Cardiac fibroblast (primary cell): ENCODE measurements around the gene HBZ.

Source experiments
- DNase-seq, 2 donors: peaks; one replicate each; pipeline versions ENCODE4 v3.0.0 to v3.0.0-alpha.2; 2010; ENCODE audit warnings: low read depth in 2 of 2
- H3K4me3 ChIP-seq, 2 donors: replicated peaks in 1 of 2; 1 replicate in 1 of 2; 2 replicates in 1 of 2; pipeline ENCODE4 v1.5.1; 2011; ENCODE audit warnings: low read depth in 2 of 2, low read length in 2 of 2, mild to moderate bottlenecking in 2 of 2, moderate library complexity in 1 of 2
- CTCF ChIP-seq: IDR thresholded peaks from one replicate; pipeline ENCODE4 v1.5.1; 2011; ENCODE audit warnings: low read depth, mild to moderate bottlenecking, low read length, inconsistent platforms

The HBZ gene

GRCh38 chr16:187330-187729 is 34.9 kb downstream of the HBZ start:
- no peak for DNase-seq
- no peak overlapping the region for H3K4me3 ChIP-seq
- no peak for TF ChIP-seq CTCF

DNA sequence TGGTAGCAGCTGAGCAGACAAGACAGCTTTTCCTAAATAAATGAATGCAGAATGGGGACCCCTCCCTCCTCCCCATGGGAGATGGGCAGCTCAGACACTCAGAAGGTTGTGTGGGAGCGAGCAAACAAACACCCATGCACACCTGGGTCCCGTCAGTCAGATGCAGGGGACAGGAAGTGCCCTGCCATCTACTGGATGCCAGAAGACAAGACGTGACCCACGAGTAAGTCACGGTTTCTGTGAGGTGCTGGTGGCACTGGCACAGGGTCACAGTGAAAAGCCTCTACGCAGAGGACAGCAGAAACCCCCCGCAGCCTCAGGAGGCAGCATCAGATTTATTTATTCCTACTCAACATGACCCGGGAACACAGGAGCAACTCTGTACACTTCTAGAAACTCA is 36.2 kb downstream of the HBZ start:
- no peak for TF ChIP-seq CTCF
- H3K4me3 ChIP-seq = no peak overlapping the region
- DNase-seq = no peak

- no peak for TF ChIP-seq CTCF
- no peak for DNase-seq
- no peak overlapping the region for H3K4me3 ChIP-seq
Measured at GRCh38 chr16:189604-190186, 37.3 kb downstream of the HBZ start.

DNA sequence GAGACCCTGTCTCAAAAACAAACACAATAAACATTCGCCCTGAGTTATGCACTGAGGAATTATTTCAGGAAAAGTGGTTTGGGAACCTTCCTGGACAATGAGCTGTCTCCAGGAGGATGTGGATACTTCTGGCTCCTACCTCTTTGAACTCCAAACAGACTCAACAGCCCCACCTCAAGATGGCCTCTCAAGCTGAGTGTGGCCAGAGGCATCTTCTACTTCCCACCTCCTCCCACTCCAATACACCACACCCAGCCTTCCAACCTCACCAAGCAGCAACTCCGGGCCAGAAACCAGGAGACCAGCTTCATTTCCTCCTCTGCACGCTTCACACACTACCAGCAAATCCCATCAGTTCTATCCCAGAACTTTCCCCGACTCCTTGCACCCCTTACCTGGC is 39.4 kb downstream of the HBZ start:
- no peak for DNase-seq
- no peak for TF ChIP-seq CTCF
- no peak overlapping the region for H3K4me3 ChIP-seq

DNA sequence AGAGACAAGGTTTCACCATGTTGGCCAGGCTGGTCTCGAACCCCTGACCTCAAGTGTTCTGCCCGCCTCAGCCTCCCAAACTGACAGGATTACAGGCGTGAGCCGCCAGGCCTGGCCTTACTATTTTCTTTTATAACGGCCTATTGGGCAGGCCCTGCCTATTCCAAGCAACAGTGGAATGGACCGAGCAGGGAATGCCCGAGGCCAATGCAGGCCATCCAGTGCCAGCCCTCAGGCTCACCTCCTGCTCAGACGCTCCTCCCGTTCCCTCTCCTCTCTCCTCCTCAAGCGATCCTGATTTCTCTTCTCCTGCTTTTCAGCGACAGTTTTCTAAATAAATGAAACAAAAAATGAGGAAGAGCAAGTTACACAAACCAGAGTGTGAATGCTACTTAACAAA is 40.2 kb downstream of the HBZ start:
- DNase-seq = no peak
- no peak for TF ChIP-seq CTCF
- H3K4me3 ChIP-seq = no peak overlapping the region

GRCh38 chr16:193441-193840 is 41.0 kb downstream of the HBZ start:
- DNase-seq = no peak

More at GRCh38 chr16:193441-193840, 41.0 kb downstream of the HBZ start:
- TF ChIP-seq CTCF = no peak
- H3K4me3 ChIP-seq = no peak overlapping the region
